OCI-LY1 (cell line): ENCODE measurements around the gene TTC27.

ENCODE experiments used
- H2AFZ ChIP-seq: fragments of 200-600 bp; sonication (generic), shearing (Covaris generic); 2 replicates; pipeline ENCODE4 v1.6.0; 2014; ENCODE audit warnings: antibody characterized with exemption, mild to moderate bottlenecking, low read length
- H3F3A ChIP-seq: fragments of 200-600 bp; sonication (generic), shearing (Covaris generic); 2 replicates; pipeline ENCODE4 v1.6.0; 2014; ENCODE audit warnings: mild to moderate bottlenecking, antibody characterized with exemption, low read length, moderate library complexity; ENCODE audit not compliant: insufficient read depth
- H3K27ac ChIP-seq: fragments of 200-600 bp; sonication (generic); 2 replicates; pipeline ENCODE4 v1.5.1; 2014; ENCODE audit warnings: low read length, mixed run types, mild to moderate bottlenecking, low read depth; ENCODE audit not compliant: poor library complexity, severe bottlenecking
- H3K27me3 ChIP-seq: fragments of 200-600 bp; sonication (generic); 2 replicates; pipeline ENCODE4 v1.6.0; 2014; ENCODE audit warnings: antibody characterized with exemption, mild to moderate bottlenecking, low read length, moderate library complexity; ENCODE audit not compliant: insufficient read depth
- H3K36me3 ChIP-seq: fragments of 200-600 bp; sonication (generic); 2 replicates; pipeline ENCODE4 v1.6.1; 2014; ENCODE audit warnings: mild to moderate bottlenecking, antibody characterized with exemption, low read length, moderate library complexity, mixed read lengths; ENCODE audit not compliant: insufficient read depth
- H3K4me1 ChIP-seq: fragments of 200-600 bp; sonication (generic); 2 replicates; pipeline ENCODE4 v1.5.1; 2014; ENCODE audit warnings: mild to moderate bottlenecking, low read length, moderate library complexity; ENCODE audit not compliant: insufficient read depth, severe bottlenecking
- H3K4me2 ChIP-seq: fragments of 200-600 bp; sonication (generic), shearing (Covaris generic); 2 replicates; pipeline ENCODE4 v1.6.1; 2014; ENCODE audit warnings: low read length
- H3K4me3 ChIP-seq: fragments of 200-600 bp; sonication (generic); 2 replicates; pipeline ENCODE4 v1.5.1; 2014; ENCODE audit warnings: low read length, low read depth, mild to moderate bottlenecking, mixed read lengths; ENCODE audit not compliant: poor library complexity, severe bottlenecking
- H3K79me2 ChIP-seq: fragments of 200-600 bp; shearing (Covaris generic); 2 replicates; pipeline ENCODE4 v1.6.1; 2016; ENCODE audit warnings: mixed run types, low read length, mixed read lengths; ENCODE audit not compliant: insufficient read depth
- H3K9ac ChIP-seq: fragments of 200-600 bp; sonication (generic), shearing (Covaris generic); 2 replicates; pipeline ENCODE4 v1.6.1; 2014; ENCODE audit warnings: mild to moderate bottlenecking, low read length, mixed read lengths
- H3K9me2 ChIP-seq: fragments of 200-600 bp; sonication (generic), shearing (Covaris generic); 2 replicates; pipeline ENCODE4 v1.6.1; 2014; ENCODE audit warnings: low read depth, mild to moderate bottlenecking, low read length, mixed read lengths
- H3K9me3 ChIP-seq: fragments of 200-600 bp; shearing (Covaris generic); 2 replicates; pipeline ENCODE4 v1.6.1; 2014; ENCODE audit warnings: low read length, mixed read lengths
- H4K20me1 ChIP-seq: fragments of 200-600 bp; sonication (generic), shearing (Covaris generic); 2 replicates; pipeline ENCODE4 v1.6.0; 2016; ENCODE audit warnings: mild to moderate bottlenecking, low read length; ENCODE audit not compliant: insufficient read depth
- CTCF ChIP-seq: fragments of 200-600 bp; sonication (generic), shearing (Covaris generic); IDR thresholded peaks from 2 replicates; pipeline ENCODE4 v1.5.1; 2017; ENCODE audit warnings: mild to moderate bottlenecking, antibody characterized with exemption, low read length, moderate library complexity, mixed read lengths
- EZH2 ChIP-seq: fragments of 200-600 bp; sonication (generic), shearing (Covaris generic); IDR thresholded peaks from 2 replicates; pipeline ENCODE4 v1.8.0; 2017; ENCODE audit warnings: borderline replicate concordance, mixed run types, mild to moderate bottlenecking, antibody characterized with exemption, low read length, moderate library complexity, mixed read lengths

The TTC27 gene

GRCh38 chr2:32624812-32625211 lies 3.0 kb upstream of the TTC27 start:
- no peak for TF ChIP-seq CTCF
- TF ChIP-seq EZH2 = no peak
- no peaks in the 10 kb centered on the region for H3K9me2 ChIP-seq
- H3K4me2 ChIP-seq = no peak overlapping the region
- peaks cover 9% of the 10 kb centered on the region; the same call in 1 of the 2 replicates for H3K36me3 ChIP-seq
- no peaks in the 10 kb centered on the region for H4K20me1 ChIP-seq
- no peak overlapping the region for H2AFZ ChIP-seq
- H3K4me1 ChIP-seq = peaks cover 23% of the 10 kb centered on the region
- no peak overlapping the region for H3K27ac ChIP-seq
- H3K4me3 ChIP-seq = no peak overlapping the region
- H3K79me2 ChIP-seq = no peaks in the 10 kb centered on the region
- H3K27me3 ChIP-seq = no peaks in the 10 kb centered on the region
- H3F3A ChIP-seq = no peaks in the 10 kb centered on the region
- H3K9ac ChIP-seq = no peak overlapping the region
- H3K9me3 ChIP-seq = no peaks in the 10 kb centered on the region

- H3K9me2 ChIP-seq = no peaks in the 10 kb centered on the region
- no peak overlapping the region for H2AFZ ChIP-seq
- H3K4me2 ChIP-seq = peak overlapping the region; percentile 77
- H3F3A ChIP-seq = no peaks in the 10 kb centered on the region
- H3K36me3 ChIP-seq = peaks cover 21% of the 10 kb centered on the region; the same call in 1 of the 2 replicates
- H3K4me1 ChIP-seq = peaks cover 23% of the 10 kb centered on the region
- H3K27ac ChIP-seq = no peak overlapping the region
- H3K27me3 ChIP-seq = no peaks in the 10 kb centered on the region
- H3K79me2 ChIP-seq = no peaks in the 10 kb centered on the region
- TF ChIP-seq CTCF (no peak), EZH2 (no peak)
- peak overlapping the region; percentile 94 for H3K4me3 ChIP-seq
- no peaks in the 10 kb centered on the region for H4K20me1 ChIP-seq
- no peaks in the 10 kb centered on the region for H3K9me3 ChIP-seq
- peak overlapping the region; percentile 20; the same call in 1 of the 2 replicates for H3K9ac ChIP-seq
These were observed 1.1 kb upstream of the TTC27 start for GRCh38 chr2:32626639-32627221.

GRCh38 chr2:32627441-32627813 lies 423 bp upstream of the TTC27 start:
- Histone ChIP-seq H3K4me3 (peak overlapping the region; percentile 94), H3K27me3 (no peaks in the 10 kb centered on the region), H3K9me2 (no peaks in the 10 kb centered on the region), H3K36me3 (peaks cover 20% of the 10 kb centered on the region; the same call in 1 of the 2 replicates), H2AFZ (peak overlapping the region; percentile 76; the same call in 1 of the 2 replicates), H3K27ac (no peak overlapping the region), H3K9me3 (no peaks in the 10 kb centered on the region), H3K9ac (peak overlapping the region; percentile 59), H4K20me1 (no peaks in the 10 kb centered on the region), H3K4me1 (peaks cover 23% of the 10 kb centered on the region), H3K4me2 (peak overlapping the region; percentile 77), H3F3A (no peaks in the 10 kb centered on the region), H3K79me2 (no peaks in the 10 kb centered on the region)
- TF ChIP-seq CTCF (no peak; the same call in 1 of the 2 replicates), EZH2 (no peak)
